HepG2 (cell line): ENCODE measurements around the gene CD69.

Source experiments
- ATF7 ChIP-seq, 2 experiments: fragments of 450-650 bp in 1 of 2; sonication (generic) in 1 of 2; formaldehyde crosslinking in 1 of 2; IDR thresholded peaks; 2 replicates each; pipeline versions ENCODE4 v1.4.0 to v1.6.1; 2016 to 2020; ENCODE audit warnings: antibody characterized with exemption in 1 of 2, mild to moderate bottlenecking in 1 of 2, missing genetic modification reagents in 1 of 2
- ELF1 ChIP-seq: sonication (generic); formaldehyde crosslinking; IDR thresholded peaks from 2 replicates; pipeline ENCODE4 v1.4.0; 2020; ENCODE audit warnings: missing genetic modification reagents
- ELF4 ChIP-seq: sonication (generic); formaldehyde crosslinking; IDR thresholded peaks from 2 replicates; pipeline ENCODE4 v1.5.0; 2020; ENCODE audit warnings: missing genetic modification reagents, mild to moderate bottlenecking, moderate library complexity, borderline replicate concordance
- KAT7 ChIP-seq: IDR thresholded peaks from 2 replicates; pipeline ENCODE4 v1.6.1; 2018; ENCODE audit warnings: borderline replicate concordance, missing compliant biosample characterization
- ZC3H4 ChIP-seq: sonication (generic); formaldehyde crosslinking; IDR thresholded peaks from 2 replicates; pipeline ENCODE4 v1.4.0; 2020; ENCODE audit warnings: missing genetic modification reagents, borderline replicate concordance
- ZFX ChIP-seq: sonication (generic); formaldehyde crosslinking; IDR thresholded peaks from 2 replicates; pipeline ENCODE4 v1.4.0; 2020; ENCODE audit warnings: mild to moderate bottlenecking, low read depth, missing genetic modification reagents, moderate library complexity
- ZNF124 ChIP-seq: sonication (generic); formaldehyde crosslinking; IDR thresholded peaks from 2 replicates; pipeline ENCODE4 v1.4.0; 2020; ENCODE audit warnings: missing genetic modification reagents
- ZNF343 ChIP-seq: sonication (generic); formaldehyde crosslinking; IDR thresholded peaks from 2 replicates; pipeline ENCODE4 v1.4.0; 2020; ENCODE audit warnings: mild to moderate bottlenecking, missing genetic modification reagents
- TF ChIP-seq, protein P1 (sequence below): IDR thresholded peaks from 2 replicates; pipeline ENCODE4 v1.6.1; 2016; ENCODE audit warnings: low read depth, control low read depth
- TF ChIP-seq, protein P2 (sequence below): sonication (generic); formaldehyde crosslinking; IDR thresholded peaks from 2 replicates; pipeline ENCODE4 v1.8.0; 2022; ENCODE audit warnings: mild to moderate bottlenecking, missing genetic modification reagents, moderate library complexity
- TF ChIP-seq, protein P3 (sequence below): sonication (generic); formaldehyde crosslinking; IDR thresholded peaks from 2 replicates; pipeline ENCODE4 v1.5.0; 2020; ENCODE audit warnings: mild to moderate bottlenecking, missing genetic modification reagents, moderate library complexity
- TF ChIP-seq, protein P4 (sequence below): sonication (generic); formaldehyde crosslinking; IDR thresholded peaks from 2 replicates; pipeline ENCODE4 v1.9.0; 2021; ENCODE audit warnings: missing genetic modification reagents, borderline replicate concordance

DNA sequence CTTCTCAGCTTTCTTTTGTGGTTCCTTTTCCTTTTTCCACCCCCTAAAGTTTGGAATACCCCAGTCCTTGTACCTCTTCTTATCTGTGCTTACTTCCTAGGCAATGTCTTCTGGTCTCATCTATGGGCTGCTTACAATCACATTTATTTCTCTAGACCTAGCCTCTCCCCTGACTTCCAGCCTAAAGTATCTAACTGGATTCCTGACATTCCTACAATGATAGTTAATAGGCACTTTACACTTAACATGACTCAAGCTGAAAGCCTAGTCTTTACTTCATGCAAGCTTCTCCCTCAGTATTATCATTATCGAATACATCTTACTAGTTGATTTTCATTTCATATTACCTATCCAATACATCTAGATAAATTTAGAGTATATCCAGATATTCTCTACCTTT is 49.0 kb downstream of the CD69 start:
- TF ChIP-seq, protein P1, sequence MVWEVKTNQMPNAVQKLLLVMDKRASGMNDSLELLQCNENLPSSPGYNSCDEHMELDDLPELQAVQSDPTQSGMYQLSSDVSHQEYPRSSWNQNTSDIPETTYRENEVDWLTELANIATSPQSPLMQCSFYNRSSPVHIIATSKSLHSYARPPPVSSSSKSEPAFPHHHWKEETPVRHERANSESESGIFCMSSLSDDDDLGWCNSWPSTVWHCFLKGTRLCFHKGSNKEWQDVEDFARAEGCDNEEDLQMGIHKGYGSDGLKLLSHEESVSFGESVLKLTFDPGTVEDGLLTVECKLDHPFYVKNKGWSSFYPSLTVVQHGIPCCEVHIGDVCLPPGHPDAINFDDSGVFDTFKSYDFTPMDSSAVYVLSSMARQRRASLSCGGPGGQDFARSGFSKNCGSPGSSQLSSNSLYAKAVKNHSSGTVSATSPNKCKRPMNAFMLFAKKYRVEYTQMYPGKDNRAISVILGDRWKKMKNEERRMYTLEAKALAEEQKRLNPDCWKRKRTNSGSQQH (CRISPR knock-in tag): no peak
- TF ChIP-seq, protein P2, sequence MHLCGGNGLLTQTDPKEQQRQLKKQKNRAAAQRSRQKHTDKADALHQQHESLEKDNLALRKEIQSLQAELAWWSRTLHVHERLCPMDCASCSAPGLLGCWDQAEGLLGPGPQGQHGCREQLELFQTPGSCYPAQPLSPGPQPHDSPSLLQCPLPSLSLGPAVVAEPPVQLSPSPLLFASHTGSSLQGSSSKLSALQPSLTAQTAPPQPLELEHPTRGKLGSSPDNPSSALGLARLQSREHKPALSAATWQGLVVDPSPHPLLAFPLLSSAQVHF: no peak
- TF ChIP-seq ATF7 (IDR thresholded peaks at IDR 0.05) (no peak), ATF7 (CRISPR knock-in tag; IDR thresholded peaks at IDR 0.05) (no peak), ZC3H4 (no peak), ZFX (no peak), KAT7 (CRISPR knock-in tag) (no peak), ELF4 (CRISPR knock-in tag) (no peak), ZNF343 (CRISPR knock-in tag) (no peak), ZNF124 (CRISPR knock-in tag) (no peak), ELF1 (CRISPR knock-in tag) (no peak)
- TF ChIP-seq, protein P3, sequence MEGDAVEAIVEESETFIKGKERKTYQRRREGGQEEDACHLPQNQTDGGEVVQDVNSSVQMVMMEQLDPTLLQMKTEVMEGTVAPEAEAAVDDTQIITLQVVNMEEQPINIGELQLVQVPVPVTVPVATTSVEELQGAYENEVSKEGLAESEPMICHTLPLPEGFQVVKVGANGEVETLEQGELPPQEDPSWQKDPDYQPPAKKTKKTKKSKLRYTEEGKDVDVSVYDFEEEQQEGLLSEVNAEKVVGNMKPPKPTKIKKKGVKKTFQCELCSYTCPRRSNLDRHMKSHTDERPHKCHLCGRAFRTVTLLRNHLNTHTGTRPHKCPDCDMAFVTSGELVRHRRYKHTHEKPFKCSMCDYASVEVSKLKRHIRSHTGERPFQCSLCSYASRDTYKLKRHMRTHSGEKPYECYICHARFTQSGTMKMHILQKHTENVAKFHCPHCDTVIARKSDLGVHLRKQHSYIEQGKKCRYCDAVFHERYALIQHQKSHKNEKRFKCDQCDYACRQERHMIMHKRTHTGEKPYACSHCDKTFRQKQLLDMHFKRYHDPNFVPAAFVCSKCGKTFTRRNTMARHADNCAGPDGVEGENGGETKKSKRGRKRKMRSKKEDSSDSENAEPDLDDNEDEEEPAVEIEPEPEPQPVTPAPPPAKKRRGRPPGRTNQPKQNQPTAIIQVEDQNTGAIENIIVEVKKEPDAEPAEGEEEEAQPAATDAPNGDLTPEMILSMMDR (CRISPR knock-in tag): no peak
- TF ChIP-seq, protein P4, sequence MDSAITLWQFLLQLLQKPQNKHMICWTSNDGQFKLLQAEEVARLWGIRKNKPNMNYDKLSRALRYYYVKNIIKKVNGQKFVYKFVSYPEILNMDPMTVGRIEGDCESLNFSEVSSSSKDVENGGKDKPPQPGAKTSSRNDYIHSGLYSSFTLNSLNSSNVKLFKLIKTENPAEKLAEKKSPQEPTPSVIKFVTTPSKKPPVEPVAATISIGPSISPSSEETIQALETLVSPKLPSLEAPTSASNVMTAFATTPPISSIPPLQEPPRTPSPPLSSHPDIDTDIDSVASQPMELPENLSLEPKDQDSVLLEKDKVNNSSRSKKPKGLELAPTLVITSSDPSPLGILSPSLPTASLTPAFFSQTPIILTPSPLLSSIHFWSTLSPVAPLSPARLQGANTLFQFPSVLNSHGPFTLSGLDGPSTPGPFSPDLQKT (CRISPR knock-in tag): no peak
